Smooth muscle cell (in vitro differentiated cells): ENCODE data around the gene C10orf105. TPM values are rescaled to one million over a fixed set of nuclear protein-coding genes. Genes with fewer than 3 reads are reported as not detected.

Experiments used
- DNase-seq: peaks from one replicate; lab custom pipeline; 2025; ENCODE audit not compliant: unreplicated experiment; lab: John Stamatoyannopoulos, UW
- H2AFZ ChIP-seq: fragments of 200-600 bp; sonication (generic); 2 replicates; pipeline ENCODE4 v1.6.0; 2016; ENCODE audit warnings: antibody characterized with exemption, low read depth, mild to moderate bottlenecking
- H3F3A ChIP-seq: fragments of 200-600 bp; sonication (generic); 2 replicates; pipeline ENCODE4 v1.6.0; 2017; ENCODE audit warnings: antibody characterized with exemption, low read depth
- H3K27ac ChIP-seq: fragments of 200-600 bp; sonication (generic); 2 replicates; pipeline ENCODE4 v1.5.1; 2016; ENCODE audit warnings: low read depth, mild to moderate bottlenecking
- H3K27me3 ChIP-seq: fragments of 200-600 bp; sonication (generic); 2 replicates; pipeline ENCODE4 v1.6.1; 2016; ENCODE audit warnings: low read depth, mild to moderate bottlenecking
- H3K36me3 ChIP-seq: fragments of 200-600 bp; sonication (generic); 2 replicates; pipeline ENCODE4 v1.5.1; 2016; ENCODE audit warnings: low read depth
- H3K4me1 ChIP-seq: fragments of 200-600 bp; sonication (generic); 2 replicates; pipeline ENCODE4 v1.5.1; 2016; ENCODE audit warnings: low read depth
- H3K4me2 ChIP-seq: fragments of 200-600 bp; sonication (generic); 2 replicates; pipeline ENCODE4 v1.6.0; 2016; ENCODE audit warnings: mild to moderate bottlenecking
- H3K4me3 ChIP-seq: fragments of 200-600 bp; sonication (generic); 2 replicates; pipeline ENCODE4 v1.5.1; 2016; ENCODE audit warnings: mild to moderate bottlenecking
- H3K79me2 ChIP-seq: fragments of 200-600 bp; sonication (generic); 2 replicates; pipeline ENCODE4 v1.6.0; 2016; ENCODE audit warnings: low read depth, mild to moderate bottlenecking
- H3K9ac ChIP-seq: fragments of 200-600 bp; sonication (generic); 2 replicates; pipeline ENCODE4 v1.6.0; 2016; ENCODE audit warnings: low read depth
- H3K9me3 ChIP-seq: fragments of 200-600 bp; sonication (generic); replicated peaks from 2 replicates; pipeline ENCODE4 v1.5.1; 2016; ENCODE audit warnings: low read depth
- H4K20me1 ChIP-seq: fragments of 200-600 bp; sonication (generic); 2 replicates; pipeline ENCODE4 v1.6.0; 2016; ENCODE audit warnings: low read depth
- CTCF ChIP-seq: fragments of 200-600 bp; sonication (generic); IDR thresholded peaks from 2 replicates; pipeline ENCODE4 v1.5.1; 2017; ENCODE audit warnings: borderline replicate concordance, mild to moderate bottlenecking, antibody characterized with exemption; ENCODE audit not compliant: insufficient read depth, poor library complexity, severe bottlenecking
- WGBS: methylation state at CpG from one replicate; pipeline ENCODE4 v1.1.7; 2016; ENCODE audit warnings: low lambda C conversion rate; 5-methylcytosine and 5-hydroxymethylcytosine counted together
- polyA plus RNA-seq: library from polyadenylated mRNA; unstranded; fragments of >200 nt; fragmentation: Nextera tagmentation; extraction: Ambion mirVana; gene quantifications from 2 replicates; pipeline ENCODE4 v1.2.1, GENCODE V29; 2016
- total RNA-seq: library from RNA; depleted of rRNA; stranded (reverse); fragments of >200 nt; gene quantifications from 2 replicates; pipeline ENCODE4 v1.2.3, GENCODE V29; 2014

C10orf105 gene
- total and polyA plus RNA-seq, 2 experiments from 2014 or later: 0.09 TPM; not detected in 1

GRCh38 chr10:71749396-71749795 lies 29.8 kb upstream of the C10orf105 start:
- Histone ChIP-seq H2AFZ (no peak overlapping the region), H3K9ac (no peak overlapping the region), H3K27ac (no peak overlapping the region), H3K4me1 (no peaks in the 10 kb centered on the region), H3K4me2 (no peak overlapping the region), H4K20me1 (no peaks in the 10 kb centered on the region), H3K9me3 (no peaks in the 10 kb centered on the region), H3K4me3 (no peak overlapping the region), H3K79me2 (no peaks in the 10 kb centered on the region), H3F3A (no peaks in the 10 kb centered on the region), H3K36me3 (no peaks in the 10 kb centered on the region), H3K27me3 (no peaks in the 10 kb centered on the region)
- TF ChIP-seq CTCF: no peak
- WGBS: 97% methylated on average over 4 of the region's 4 CpGs
- no peak for DNase-seq

GRCh38 chr10:71748671-71749191 lies 29.2 kb upstream of the C10orf105 start:
- no peak overlapping the region for H3K27ac ChIP-seq
- DNase-seq: no peak
- no peak for TF ChIP-seq CTCF
- H3K36me3 ChIP-seq: no peaks in the 10 kb centered on the region
- no peaks in the 10 kb centered on the region for H3F3A ChIP-seq
- no peaks in the 10 kb centered on the region for H4K20me1 ChIP-seq
- no peaks in the 10 kb centered on the region for H3K4me1 ChIP-seq
- no peak overlapping the region for H3K4me2 ChIP-seq
- H3K9ac ChIP-seq: no peak overlapping the region
- H3K4me3 ChIP-seq: no peak overlapping the region
- no peaks in the 10 kb centered on the region for H3K79me2 ChIP-seq
- no peaks in the 10 kb centered on the region for H3K9me3 ChIP-seq
- no peaks in the 10 kb centered on the region for H3K27me3 ChIP-seq
- 82% methylated on average over 15 of the region's 15 CpGs for WGBS
- H2AFZ ChIP-seq: no peak overlapping the region

GRCh38 chr10:71747551-71748523 lies 28.3 kb upstream of the C10orf105 start:
- H3F3A ChIP-seq: no peaks in the 10 kb centered on the region

More at GRCh38 chr10:71747551-71748523, 28.3 kb upstream of the C10orf105 start:
- no peak for TF ChIP-seq CTCF
- no peaks in the 10 kb centered on the region for H3K36me3 ChIP-seq
- H3K9ac ChIP-seq: no peak overlapping the region
- no peaks in the 10 kb centered on the region for H3K4me1 ChIP-seq
- no peak overlapping the region for H3K27ac ChIP-seq
- no peaks in the 10 kb centered on the region for H4K20me1 ChIP-seq
- H3K79me2 ChIP-seq: no peaks in the 10 kb centered on the region
- DNase-seq: no peak
- no peaks in the 10 kb centered on the region for H3K9me3 ChIP-seq
- no peak overlapping the region for H2AFZ ChIP-seq
- 76% methylated on average over 13 of the region's 14 CpGs for WGBS
- H3K4me2 ChIP-seq: no peak overlapping the region
- no peaks in the 10 kb centered on the region for H3K27me3 ChIP-seq
- no peak overlapping the region for H3K4me3 ChIP-seq
